ENCODE measurements around the gene TFPT.
"Not testable (repeated sequence)": the region's sequence is repeated elsewhere in the genome, so short reads cannot be mapped to it uniquely, and the experiment has no call there.

DNA sequence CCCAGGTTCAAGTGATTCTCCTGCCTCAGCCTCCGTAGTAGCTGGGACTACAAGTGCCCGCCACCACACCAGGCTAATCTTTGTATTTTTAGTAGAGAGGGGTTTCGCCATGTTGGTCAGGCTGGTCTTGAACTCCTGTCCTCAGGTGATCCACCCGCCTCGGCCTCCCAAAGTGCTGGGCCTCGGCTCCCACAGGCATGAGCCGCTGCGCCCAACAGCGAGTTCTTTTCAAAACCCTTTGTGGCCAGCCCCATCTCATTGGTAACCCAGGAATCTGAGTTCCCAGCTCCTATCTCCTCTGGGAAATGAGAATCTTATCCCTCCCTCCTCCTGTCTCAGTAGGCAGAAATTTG, 15.6 kb downstream of the TFPT start:
- not testable (repeated sequence) for TF ChIP-seq EZH2 (IDR thresholded peaks at IDR 0.05; ENCODE audit: borderline replicate concordance, low read length)
- TF ChIP-seq, protein P1, sequence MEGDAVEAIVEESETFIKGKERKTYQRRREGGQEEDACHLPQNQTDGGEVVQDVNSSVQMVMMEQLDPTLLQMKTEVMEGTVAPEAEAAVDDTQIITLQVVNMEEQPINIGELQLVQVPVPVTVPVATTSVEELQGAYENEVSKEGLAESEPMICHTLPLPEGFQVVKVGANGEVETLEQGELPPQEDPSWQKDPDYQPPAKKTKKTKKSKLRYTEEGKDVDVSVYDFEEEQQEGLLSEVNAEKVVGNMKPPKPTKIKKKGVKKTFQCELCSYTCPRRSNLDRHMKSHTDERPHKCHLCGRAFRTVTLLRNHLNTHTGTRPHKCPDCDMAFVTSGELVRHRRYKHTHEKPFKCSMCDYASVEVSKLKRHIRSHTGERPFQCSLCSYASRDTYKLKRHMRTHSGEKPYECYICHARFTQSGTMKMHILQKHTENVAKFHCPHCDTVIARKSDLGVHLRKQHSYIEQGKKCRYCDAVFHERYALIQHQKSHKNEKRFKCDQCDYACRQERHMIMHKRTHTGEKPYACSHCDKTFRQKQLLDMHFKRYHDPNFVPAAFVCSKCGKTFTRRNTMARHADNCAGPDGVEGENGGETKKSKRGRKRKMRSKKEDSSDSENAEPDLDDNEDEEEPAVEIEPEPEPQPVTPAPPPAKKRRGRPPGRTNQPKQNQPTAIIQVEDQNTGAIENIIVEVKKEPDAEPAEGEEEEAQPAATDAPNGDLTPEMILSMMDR (IDR thresholded peaks at IDR 0.05; ENCODE audit: low read length): not testable (repeated sequence)

All from OCI-LY1 (cell line).